Measurements from ENCODE around the gene OSGEP.

GRCh38 chr14:20403521-20403920 is 51.1 kb downstream of the OSGEP start:
- TF ChIP-seq CTCF (conservative IDR thresholded peaks at IDR 0.05 in 1 of 2, IDR thresholded peaks at IDR 0.05 in 1 of 2; ENCODE audit: low read depth in 1 of 2, low read length in 2 of 2) (no peak), EZH2 (IDR thresholded peaks at IDR 0.05; ENCODE audit: low read length, missing control alignments) (no peak)
